Measurements from ENCODE around the gene CPA3. TPM values are rescaled to one million over a fixed set of nuclear protein-coding genes. Genes with fewer than 3 reads are reported as not detected.

The CPA3 gene
- total RNA-seq, 1 donor from 2014 or later: 48.6 TPM

DNA sequence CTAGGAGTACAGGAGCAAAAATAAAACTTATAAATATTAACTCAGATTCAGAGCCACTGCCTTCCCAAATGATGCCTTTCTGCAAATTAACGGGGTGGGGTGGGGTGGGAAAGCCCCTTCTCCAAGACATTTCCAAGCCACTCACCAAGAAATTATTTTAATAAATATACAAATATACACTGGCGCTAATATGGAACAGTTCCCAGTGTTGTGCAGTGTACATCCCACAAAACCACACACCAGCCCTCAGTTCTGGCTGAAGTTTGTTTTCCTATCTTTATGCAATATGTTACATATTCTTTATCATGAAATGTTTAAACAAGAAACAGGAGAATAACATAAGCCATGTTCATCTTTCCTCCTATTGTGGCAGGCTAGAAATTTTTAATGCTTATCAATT, 73.2 kb downstream of the CPA3 start:
- Histone ChIP-seq H3K9me3 (no peaks in the 10 kb centered on the region), H3K4me3 (no peak overlapping the region), H3K27ac (no peak overlapping the region), H3K4me1 (peaks cover 3% of the 10 kb centered on the region), H3K36me3 (no peaks in the 10 kb centered on the region), H3K27me3 (ENCODE audit: low read depth) (no peaks in the 10 kb centered on the region)
- TF ChIP-seq, protein P1, sequence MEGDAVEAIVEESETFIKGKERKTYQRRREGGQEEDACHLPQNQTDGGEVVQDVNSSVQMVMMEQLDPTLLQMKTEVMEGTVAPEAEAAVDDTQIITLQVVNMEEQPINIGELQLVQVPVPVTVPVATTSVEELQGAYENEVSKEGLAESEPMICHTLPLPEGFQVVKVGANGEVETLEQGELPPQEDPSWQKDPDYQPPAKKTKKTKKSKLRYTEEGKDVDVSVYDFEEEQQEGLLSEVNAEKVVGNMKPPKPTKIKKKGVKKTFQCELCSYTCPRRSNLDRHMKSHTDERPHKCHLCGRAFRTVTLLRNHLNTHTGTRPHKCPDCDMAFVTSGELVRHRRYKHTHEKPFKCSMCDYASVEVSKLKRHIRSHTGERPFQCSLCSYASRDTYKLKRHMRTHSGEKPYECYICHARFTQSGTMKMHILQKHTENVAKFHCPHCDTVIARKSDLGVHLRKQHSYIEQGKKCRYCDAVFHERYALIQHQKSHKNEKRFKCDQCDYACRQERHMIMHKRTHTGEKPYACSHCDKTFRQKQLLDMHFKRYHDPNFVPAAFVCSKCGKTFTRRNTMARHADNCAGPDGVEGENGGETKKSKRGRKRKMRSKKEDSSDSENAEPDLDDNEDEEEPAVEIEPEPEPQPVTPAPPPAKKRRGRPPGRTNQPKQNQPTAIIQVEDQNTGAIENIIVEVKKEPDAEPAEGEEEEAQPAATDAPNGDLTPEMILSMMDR (IDR thresholded peaks at IDR 0.05): no peak
- intact Hi-C loops (cut with DNase I): no loop called here
- no peak for DNase-seq
- no peak for ATAC-seq

DNA sequence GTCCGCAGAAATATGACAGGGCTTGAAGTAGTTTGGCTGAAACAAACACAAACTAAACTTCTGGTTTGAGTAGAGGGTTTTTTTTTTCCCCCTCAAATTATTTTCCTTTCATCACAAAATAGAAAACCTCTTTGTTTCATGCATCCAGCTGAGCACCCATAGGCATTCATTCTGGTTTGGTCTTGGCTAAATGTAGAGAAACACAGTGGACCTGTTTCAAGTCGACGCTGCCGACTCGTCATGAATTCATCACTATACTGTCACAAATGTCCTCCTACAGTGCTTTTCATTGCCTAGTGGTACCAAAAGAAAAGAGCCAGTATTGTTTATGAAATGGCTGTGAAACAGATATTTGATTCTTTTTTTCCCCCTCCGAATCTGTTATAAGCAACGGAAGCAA, 73.8 kb downstream of the CPA3 start:
- Histone ChIP-seq H3K4me3 (no peak overlapping the region), H3K36me3 (no peaks in the 10 kb centered on the region), H3K4me1 (peaks cover 5% of the 10 kb centered on the region), H3K27me3 (ENCODE audit: low read depth) (no peaks in the 10 kb centered on the region), H3K9me3 (no peaks in the 10 kb centered on the region), H3K27ac (no peak overlapping the region)
- TF ChIP-seq, protein P1 (IDR thresholded peaks at IDR 0.05): no peak
- ATAC-seq: no peak
- DNase-seq: no peak
- intact Hi-C loops (cut with DNase I): no loop called here

DNA sequence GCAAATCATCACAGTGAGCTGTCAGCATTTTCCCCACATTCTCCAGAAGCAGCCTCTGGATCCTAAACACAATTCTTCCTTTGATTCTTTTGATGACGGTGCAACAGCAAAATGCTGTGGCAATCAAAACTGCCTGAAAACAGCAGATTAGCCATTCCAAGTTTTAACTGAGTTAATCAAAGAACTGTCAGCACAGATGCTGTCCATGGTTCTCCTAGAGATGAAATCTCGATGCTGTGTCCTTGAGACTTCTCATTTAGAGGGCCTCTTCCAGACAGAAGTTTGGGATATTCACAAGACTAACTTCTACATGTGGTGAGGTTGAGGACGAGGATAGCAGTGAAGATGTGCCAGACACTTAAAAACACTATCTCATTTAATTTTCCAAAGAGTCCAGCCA, 75.9 kb downstream of the CPA3 start:
- Histone ChIP-seq H3K4me3 (no peak overlapping the region), H3K4me1 (peaks cover 5% of the 10 kb centered on the region), H3K27me3 (ENCODE audit: low read depth) (no peaks in the 10 kb centered on the region), H3K27ac (no peak overlapping the region), H3K9me3 (no peaks in the 10 kb centered on the region), H3K36me3 (no peaks in the 10 kb centered on the region)
- intact Hi-C loops (cut with DNase I): loop anchor here (5.0 kb wide), 1 partner anchor 79 kb away; no protein-coding TSS in a partner anchor
- no peak for ATAC-seq
- TF ChIP-seq, protein P1 (IDR thresholded peaks at IDR 0.05): no peak
- no peak for DNase-seq

DNA sequence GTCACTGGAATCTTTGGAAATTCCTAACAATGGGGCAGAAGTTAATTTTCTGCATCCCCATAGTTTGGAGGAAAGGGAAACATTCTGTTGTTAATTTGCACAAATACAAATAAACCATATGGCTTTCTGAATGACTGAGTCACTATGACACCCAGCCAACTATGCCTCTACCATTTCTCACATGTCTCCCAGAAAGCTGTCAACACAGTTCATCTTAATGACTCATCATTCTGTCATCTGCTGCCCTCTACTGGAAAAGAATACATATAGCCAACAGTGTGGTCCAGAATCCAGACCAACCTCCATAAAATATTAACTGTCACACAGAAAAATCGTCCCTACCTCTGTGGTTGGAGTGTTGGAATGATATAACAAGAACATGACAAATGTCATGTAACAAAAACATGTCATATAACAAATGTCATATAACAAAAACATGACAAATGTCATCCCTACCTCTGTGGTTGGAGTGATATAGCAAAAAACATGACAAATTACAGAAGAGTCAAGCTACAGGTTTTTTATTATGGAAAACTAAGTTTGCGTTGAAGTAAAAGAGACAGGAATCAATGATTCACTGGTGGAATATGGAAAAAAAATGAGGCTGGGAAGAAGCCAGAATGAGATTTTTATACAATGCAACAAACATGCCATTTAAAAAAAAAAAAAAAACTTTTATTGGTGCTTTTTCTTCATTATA, 78.6 kb downstream of the CPA3 start:
- Histone ChIP-seq H3K27ac (no peak overlapping the region), H3K27me3 (ENCODE audit: low read depth) (no peaks in the 10 kb centered on the region), H3K36me3 (no peaks in the 10 kb centered on the region), H3K4me3 (no peak overlapping the region), H3K4me1 (peaks cover 5% of the 10 kb centered on the region), H3K9me3 (no peaks in the 10 kb centered on the region)
- intact Hi-C loops (cut with DNase I): loop anchor here (5.0 kb wide), 1 partner anchor 81 kb away; no protein-coding TSS in a partner anchor
- TF ChIP-seq, protein P1 (IDR thresholded peaks at IDR 0.05): peak; percentile 67
- DNase-seq (no peak), ATAC-seq (peak; percentile 81 to 87)

DNA sequence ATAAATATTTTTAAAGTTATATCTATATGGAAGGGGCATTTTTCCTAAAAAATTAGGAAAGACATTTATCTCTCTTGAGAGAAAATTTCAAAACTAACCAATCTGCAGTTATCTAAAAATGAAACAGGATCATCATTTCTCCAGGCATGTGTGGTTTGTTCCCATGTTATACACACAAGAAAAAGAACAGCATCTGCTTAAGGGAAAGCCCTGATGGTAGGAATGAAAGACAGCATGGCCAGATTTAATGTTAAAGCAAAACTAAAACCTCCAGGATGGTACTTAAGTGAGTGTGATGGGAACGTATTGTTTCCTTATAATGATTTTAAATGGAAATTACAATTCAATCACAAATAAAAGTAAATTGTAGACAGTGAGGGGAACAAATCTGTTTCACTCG, 80.0 kb downstream of the CPA3 start:
- DNase-seq (no peak), ATAC-seq (no peak)
- Histone ChIP-seq H3K27ac (no peak overlapping the region), H3K9me3 (no peaks in the 10 kb centered on the region), H3K36me3 (no peaks in the 10 kb centered on the region), H3K4me1 (peaks cover 5% of the 10 kb centered on the region), H3K27me3 (ENCODE audit: low read depth) (no peaks in the 10 kb centered on the region), H3K4me3 (no peak overlapping the region)
- intact Hi-C loops (cut with DNase I): no loop called here
- TF ChIP-seq, protein P1 (IDR thresholded peaks at IDR 0.05): no peak

Other genes with a start within 250 kb of the CPA3 start
- gene AGTR1, start 167.4 kb upstream of the CPA3 start, total RNA-seq: 10.8 TPM
- gene CPB1, start 37.5 kb upstream of the CPA3 start, total RNA-seq: 0.83 TPM
- gene GYG1, start 126.2 kb downstream of the CPA3 start, total RNA-seq: 51.3 TPM
- 18.5 TPM for gene HLTF, start 221.2 kb downstream of the CPA3 start, total RNA-seq